Measurements from ENCODE around the gene TMTC3.

GRCh38 chr12:88206601-88207000 lies 64.5 kb downstream of the TMTC3 start:
- no peak for TF ChIP-seq ZNF792 (tag by site-specific recombination; IDR thresholded peaks at IDR 0.05)
- TF ChIP-seq CTCF (tag by site-specific recombination; IDR thresholded peaks at IDR 0.05): no peak
- TF ChIP-seq SETDB1 (IDR thresholded peaks at IDR 0.05; ENCODE audit: insufficient read length, low read length): no peak
- no peak for TF ChIP-seq ZNF501 (tag by site-specific recombination; IDR thresholded peaks at IDR 0.05)
- no peak for TF ChIP-seq ZBTB49 (tag by site-specific recombination; IDR thresholded peaks at IDR 0.05; ENCODE audit: low read depth)
- TF ChIP-seq ZNF362 (tag by site-specific recombination; IDR thresholded peaks at IDR 0.05): no peak
- no peak for TF ChIP-seq ZSCAN5A (tag by site-specific recombination; IDR thresholded peaks at IDR 0.05)
- no peak for TF ChIP-seq TCF7L2 (IDR thresholded peaks at IDR 0.05; ENCODE audit: borderline replicate concordance, low read depth, low read length)
- no peak for TF ChIP-seq ZBTB7A (tag by site-specific recombination; IDR thresholded peaks at IDR 0.05; ENCODE audit: low read depth)
- TF ChIP-seq ZNF416 (tag by site-specific recombination; IDR thresholded peaks at IDR 0.05): no peak
- TF ChIP-seq PRDM4 (tag by site-specific recombination; IDR thresholded peaks at IDR 0.05): no peak
- TF ChIP-seq HOXA7 (CRISPR knock-in tag; IDR thresholded peaks at IDR 0.05; ENCODE audit: borderline replicate concordance): no peak
- no peak for TF ChIP-seq ZNF560 (tag by site-specific recombination; IDR thresholded peaks at IDR 0.05; ENCODE audit: borderline replicate concordance)
